GM18502 (cell line): ENCODE measurements around the gene MUC5AC.
"Not testable (repeated sequence)": the region's sequence is repeated elsewhere in the genome, so short reads cannot be mapped to it uniquely, and the experiment has no call there.

ENCODE experiments used
- ATAC-seq: cut with Tn5 transposase; IDR thresholded peaks from one replicate; pipeline ENCODE4 v1.9.1; 2021; ENCODE audit warnings: mild to moderate bottlenecking; ENCODE audit not compliant: unreplicated experiment, poor library complexity

The MUC5AC gene

DNA sequence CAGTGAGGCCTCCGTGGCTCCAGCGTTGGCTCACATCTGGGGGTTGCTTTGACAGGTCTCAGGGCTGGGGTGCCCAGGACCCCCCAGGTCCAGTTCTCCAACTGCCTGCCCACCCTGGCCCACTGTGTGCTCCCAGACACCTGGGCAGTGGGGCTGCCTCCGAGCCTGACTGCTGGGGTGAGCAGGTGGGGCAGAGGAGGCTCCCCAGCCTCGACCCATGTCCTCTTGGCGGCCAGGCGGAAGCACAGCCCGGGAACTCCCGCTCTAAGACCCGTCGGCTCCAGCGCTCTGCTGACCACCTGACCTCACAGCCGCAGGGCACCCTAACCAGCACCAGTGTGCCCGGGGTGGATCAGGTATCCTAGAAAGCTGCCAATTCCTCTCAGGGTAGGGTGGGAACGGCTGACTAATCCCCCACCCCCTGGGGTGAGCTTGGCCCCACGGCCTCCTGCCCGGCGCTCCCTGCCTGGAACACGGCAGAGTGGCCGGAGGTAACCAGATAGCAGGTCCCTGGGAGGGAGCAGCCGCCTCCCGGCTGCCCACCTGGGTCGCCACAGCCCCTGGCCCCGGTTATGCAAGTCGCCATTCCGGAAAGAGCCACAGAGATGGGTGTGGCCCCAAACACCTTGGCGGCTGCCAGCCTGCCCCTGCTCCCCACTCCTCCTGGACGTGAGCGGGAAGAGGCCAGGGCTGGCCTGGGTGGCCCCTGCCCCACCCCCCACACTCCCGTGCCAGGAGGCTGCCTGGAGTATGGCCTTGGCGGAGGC is 45.9 kb downstream of the MUC5AC start:
- ATAC-seq: no peak

GRCh38 chr11:1204381-1205101 is 46.8 kb downstream of the MUC5AC start:
- ATAC-seq: no peak

DNA sequence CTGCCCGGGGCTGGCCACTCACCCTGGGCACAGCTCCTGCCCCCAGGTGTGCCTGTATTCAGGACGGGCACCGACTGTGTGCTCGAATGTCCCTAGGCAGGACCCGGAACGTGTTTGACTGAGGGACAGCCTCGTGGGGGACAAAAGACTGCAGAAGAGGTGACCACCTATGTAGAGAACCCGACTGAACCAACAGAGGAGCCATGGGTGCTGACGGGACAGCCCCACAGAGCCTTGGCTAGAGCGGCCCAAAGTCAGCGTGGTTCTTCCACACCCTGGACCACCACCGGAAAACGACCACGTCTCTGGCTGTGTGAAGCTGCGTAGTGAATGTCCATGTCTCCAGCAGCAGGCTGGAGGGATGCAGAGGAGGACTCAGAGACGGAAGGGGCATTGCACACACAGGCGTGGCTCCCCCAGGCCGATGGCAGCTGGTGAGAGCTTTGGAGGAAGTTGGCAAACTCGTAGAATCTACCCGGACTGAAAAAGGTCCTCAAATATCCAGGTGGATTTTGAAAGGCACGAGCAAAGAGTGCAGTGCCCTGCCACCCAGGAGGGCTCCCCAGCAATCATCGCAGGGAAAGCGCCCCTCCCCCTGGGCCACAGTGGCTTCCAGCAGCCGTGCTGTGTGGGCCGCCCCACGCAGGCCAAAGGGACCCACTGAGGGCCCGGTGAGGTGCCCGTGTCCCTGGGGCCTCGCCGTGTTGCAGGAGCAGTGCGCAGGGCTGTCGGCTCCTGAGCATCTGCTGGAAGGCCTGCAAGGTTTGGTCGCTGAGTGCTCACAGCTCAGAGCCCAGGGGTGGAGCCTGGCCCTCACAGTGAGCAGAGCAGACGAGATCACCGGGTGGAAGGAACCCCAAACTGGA is 47.6 kb downstream of the MUC5AC start:
- no peak for ATAC-seq

GRCh38 chr11:1205987-1206331 is 48.2 kb downstream of the MUC5AC start:
- no peak for ATAC-seq

GRCh38 chr11:1206391-1207271 is 48.9 kb downstream of the MUC5AC start:
- no peak for ATAC-seq

DNA sequence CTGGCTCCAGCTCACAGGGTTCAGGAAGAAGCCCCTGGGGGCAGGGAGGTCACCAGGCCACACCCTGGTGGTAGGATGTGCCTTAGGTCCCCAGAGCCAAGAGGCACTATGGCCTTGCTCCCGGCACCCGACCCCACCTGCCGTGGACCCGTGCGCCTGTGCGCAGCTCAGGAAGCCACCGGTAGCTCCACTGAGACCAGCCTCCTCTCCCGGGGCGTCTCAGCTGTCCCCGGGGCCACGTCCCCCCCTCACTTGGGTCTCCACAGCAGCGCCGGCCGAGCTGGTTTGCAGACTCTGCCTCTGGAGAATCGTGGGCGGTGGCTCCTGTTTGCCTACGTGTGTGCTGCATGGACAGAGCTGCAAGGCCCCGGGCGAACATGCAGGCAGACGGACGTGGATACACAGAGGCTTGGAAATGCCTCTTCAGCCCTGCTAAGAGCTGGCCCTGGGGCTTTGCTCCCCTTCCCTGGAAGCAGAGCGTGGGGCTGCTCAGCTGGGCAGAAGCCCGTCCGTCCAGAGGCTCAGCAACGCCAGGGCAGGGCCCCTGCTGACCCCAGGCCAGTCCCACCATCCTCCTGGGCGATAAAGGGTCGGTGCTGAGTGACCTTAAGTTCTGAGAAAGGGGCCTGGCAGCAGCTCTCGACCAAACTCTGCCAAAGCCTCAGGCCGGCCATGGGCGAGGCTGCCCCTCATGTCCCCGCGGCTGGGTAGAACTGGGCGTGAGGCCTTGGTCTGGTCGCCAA is 49.8 kb downstream of the MUC5AC start:
- ATAC-seq: no peak

DNA sequence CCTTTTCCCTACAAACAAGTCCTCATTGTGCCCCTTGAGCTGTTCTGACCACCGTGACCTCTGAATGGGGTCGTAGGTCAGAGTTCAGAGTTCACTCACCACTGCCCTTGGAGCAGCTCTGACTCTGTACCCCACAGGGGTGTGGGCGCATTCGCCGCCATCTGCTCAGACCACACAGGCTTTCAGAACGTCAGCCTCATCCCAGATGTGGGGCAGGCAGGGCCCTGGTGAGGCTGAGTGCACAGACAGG is 50.3 kb downstream of the MUC5AC start:
- ATAC-seq: no peak

DNA sequence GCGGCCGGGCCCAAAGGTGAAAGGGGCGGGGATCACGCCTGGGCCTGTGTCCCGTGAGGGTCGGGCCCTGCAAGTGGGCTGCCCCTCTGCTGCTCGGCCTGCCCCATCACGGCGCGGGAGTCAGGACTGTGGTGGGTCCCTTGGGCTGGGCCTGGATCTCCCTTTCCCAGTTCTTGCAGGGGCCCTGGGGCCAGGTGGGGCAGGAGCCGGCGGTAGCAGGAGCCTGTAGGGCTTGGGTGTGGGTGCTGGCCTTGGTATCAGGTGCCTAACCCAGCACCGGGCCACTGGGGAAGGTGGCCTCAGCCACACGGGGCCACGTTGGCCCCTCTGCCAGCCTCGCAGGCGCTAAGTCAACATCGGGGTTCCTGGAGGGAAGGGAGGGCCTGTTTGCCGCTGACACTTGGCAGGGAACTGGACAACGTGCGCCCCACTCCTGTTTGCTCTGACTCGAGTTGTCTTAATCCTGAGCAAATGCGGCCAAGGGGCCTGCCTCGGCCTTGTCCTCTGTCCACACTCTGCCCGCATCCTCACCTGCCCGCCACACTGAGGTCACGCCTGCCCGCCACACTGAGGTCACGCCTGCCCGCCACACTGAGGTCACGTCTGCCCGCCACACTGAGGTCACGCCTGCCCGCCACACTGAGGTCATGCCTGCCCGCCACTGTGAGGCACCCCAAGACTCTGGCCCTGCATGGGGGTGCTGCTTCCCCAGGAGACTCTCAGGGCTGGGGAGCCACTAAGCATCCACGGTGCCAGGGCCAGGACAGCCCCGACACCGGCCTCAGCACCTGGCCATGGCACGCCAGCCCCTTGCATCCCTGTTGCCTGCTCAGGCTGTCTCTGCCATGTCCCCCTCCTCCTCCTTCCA is 50.9 kb downstream of the MUC5AC start:
- ATAC-seq: no peak

DNA sequence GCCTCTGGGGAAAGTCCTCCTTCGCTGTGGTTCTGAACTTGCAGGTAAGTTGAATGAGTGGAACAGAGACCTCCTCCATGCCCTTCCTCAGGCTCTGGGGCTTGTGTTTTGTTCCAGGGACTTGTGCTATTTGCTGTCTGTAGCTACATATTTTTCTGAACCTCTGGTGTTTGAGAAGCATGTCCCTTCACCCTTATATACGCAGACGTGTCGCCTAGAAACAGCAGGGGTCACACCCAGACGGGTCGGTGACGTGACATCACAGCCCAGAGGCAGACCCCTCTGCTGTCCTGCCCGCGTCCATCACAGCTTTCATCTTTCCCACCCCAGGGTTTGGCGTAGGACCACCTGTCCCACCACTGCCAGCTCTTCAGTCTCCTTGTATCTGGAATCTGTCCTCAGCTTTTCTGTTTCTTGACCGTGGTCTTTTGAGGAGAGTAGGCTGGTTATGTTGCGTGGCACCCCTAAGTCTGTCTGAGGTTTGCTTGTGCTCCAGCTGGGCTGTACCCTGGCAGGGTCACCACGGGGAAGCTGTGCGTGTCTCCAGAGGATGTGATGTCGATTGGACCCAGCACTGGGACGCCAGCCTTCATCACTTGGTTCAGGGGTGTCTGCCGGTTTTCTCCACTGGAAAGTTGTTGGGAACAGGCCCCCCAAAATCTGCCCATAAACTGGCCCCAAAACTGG is 51.8 kb downstream of the MUC5AC start:
- ATAC-seq: no peak

DNA sequence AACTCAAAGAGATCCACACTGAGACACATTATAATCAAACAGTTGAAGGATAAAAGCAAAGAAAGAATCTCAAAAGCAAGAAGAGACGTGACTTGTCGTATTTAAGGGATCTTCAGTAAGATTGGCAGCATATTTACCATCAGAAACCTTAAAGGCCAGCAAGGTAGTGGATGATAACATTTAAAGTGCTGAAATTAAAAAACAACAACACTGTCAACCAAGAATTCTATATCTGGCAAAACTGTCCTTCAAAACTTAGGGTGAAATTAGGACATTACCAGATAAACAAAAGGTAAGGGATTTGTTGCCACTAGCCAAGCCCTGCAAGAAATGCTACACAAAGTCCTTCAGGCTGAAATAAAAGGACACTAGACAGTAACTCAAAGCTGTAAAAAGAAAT is 54.1 kb downstream of the MUC5AC start:
- ATAC-seq: no peak

GRCh38 chr11:1215826-1216225 is 58.1 kb downstream of the MUC5AC start:
- not testable (repeated sequence) for ATAC-seq

GRCh38 chr11:1217151-1217550 is 59.4 kb downstream of the MUC5AC start:
- ATAC-seq: no peak

- ATAC-seq: no peak
Measured at GRCh38 chr11:1218256-1218787, 60.6 kb downstream of the MUC5AC start.

DNA sequence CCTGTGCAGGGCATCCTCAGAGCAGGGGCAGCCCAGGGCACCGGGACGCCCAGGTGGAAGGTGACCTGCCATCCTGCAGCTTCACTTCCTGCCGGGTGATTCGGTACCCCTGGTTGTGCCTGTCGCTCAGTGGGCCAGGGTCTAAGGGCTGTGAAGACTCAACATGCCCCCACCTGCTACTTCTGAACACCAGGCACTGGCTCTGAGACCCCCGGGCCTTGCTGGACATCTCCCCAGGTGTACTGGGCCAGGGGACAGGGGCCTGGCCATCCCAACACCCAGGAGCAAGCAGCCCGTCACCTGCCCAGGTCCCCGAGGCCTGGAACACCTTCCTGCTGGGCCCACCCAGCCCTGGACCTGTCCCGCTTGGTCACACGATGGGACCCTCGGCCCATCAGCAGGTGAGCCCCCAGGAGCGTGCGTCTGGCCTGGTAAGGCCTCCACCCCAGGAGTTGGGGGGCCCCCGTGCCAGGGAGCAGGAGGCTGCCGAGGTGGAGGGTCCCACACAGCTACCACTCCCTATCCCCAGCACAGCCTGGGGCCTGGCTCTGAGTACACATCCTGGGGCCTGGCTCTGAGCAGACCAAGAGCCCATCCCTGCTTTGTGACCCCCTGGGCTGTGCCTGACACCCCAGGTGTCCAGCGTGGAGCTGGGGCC is 61.2 kb downstream of the MUC5AC start:
- no peak for ATAC-seq

DNA sequence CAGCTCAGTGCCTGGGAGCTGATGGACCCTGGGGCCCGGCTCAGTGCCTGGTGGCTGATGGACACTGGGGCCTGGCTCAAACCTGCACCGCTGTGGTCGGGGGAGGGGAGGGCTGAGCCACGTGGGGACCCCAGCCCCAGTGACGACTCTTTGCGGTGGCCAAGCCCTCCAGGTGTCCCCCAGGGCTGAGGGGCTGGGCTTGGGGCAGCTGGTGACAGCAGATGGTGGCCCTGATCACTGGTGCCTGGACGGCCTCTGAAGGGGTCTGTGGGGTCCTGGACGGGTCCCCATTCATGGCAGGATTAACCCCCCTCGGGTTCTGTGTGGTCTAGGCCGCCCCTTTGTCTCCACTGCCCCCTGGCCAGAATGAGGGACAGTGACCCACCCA is 61.7 kb downstream of the MUC5AC start:
- ATAC-seq: no peak

DNA sequence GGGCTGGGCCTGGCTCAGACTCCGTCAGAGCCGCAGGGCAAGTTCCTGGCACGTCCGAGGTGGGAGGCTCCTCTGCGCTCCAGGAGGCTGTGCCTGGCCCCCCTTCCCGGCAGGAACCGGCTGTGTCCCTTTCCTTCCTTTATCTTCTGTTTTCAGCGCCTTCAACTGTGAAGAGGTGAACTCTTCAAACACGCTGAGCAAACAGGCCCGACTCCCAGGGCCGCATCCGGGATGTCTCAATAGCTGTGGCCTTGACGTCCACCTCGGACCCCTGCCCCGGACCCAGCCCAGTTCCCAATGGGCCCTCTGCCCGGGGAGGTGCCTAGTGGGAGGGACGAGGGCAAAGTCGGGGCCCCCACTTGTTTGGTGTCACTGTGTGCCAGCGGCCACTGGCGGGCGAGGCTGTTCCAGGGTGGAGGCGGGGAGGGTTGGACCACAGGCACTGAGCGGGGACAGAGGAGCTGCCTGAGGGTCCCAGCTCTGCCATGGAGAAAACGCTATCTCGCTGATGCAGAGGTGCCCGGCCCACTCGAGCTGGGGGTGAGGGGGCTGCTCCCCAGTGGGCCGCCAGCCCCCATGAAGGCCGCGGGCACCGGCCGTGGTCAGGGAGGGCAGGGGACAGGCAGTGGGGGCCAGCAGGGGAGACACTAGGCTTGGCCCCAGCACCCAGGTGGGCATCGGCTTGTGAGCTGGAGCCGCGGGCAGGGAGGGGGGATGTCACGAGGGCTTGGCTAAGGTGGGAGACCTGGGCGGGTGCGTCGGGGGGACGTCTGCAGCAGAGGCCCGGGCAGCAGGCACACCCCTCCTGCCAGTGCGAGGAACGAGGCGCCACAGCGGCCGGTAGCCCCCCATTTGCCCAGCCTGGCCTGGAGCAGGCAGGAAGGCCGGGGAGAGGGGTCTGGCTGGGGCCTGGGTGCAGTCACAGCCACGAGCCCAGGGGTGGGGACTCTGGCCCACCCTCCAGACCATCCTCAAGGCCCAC is 62.4 kb downstream of the MUC5AC start:
- no peak for ATAC-seq
